OCI-LY7 (cell line): ENCODE data around the gene C5orf34. TPM values are rescaled to one million over a fixed set of nuclear protein-coding genes. Genes with fewer than 3 reads are reported as not detected.

Experiments
- BruUV-seq: library from RNA; stranded (reverse); fragments of 400-500 nt; replicated peaks from 2 replicates; lab custom pipeline; 2021; lab: Mats Ljungman, UMichigan
- CTCF ChIA-PET: fragments of 300-600 bp; sonication (Branson Sonifier 250); formaldehyde crosslinking; loops from one replicate; lab custom pipeline; 2022; ENCODE audit warnings: antibody characterized with exemption; ENCODE audit not compliant: unreplicated experiment; lab: Charles Lee
- POLR2A ChIA-PET: fragments of 300-600 bp; sonication (Branson Sonifier 250); formaldehyde crosslinking; loops from one replicate; lab custom pipeline; 2022; ENCODE audit warnings: antibody characterized with exemption; lab: Charles Lee
- DNase-seq: peaks from one replicate; pipeline ENCODE4 v3.0.0-alpha.2; 2015; ENCODE audit warnings: low spot score
- H2AFZ ChIP-seq: fragments of 200-600 bp; sonication (generic), shearing (Covaris generic); 2 replicates; pipeline ENCODE4 v1.6.1; 2014; ENCODE audit warnings: mild to moderate bottlenecking, antibody characterized with exemption, low read length, moderate library complexity
- H3K27ac ChIP-seq: fragments of 200-600 bp; sonication (generic); 2 replicates; pipeline ENCODE4 v1.5.1; 2014; ENCODE audit warnings: mixed run types, low read depth, mild to moderate bottlenecking, moderate library complexity, low read length, inconsistent platforms; ENCODE audit not compliant: poor library complexity, severe bottlenecking
- H3K36me3 ChIP-seq: fragments of 200-600 bp; sonication (generic); 2 replicates; pipeline ENCODE4 v1.6.1; 2014; ENCODE audit warnings: mild to moderate bottlenecking, antibody characterized with exemption, low read length, moderate library complexity, mixed read lengths; ENCODE audit not compliant: insufficient read depth
- H3K4me1 ChIP-seq: fragments of 200-600 bp; sonication (generic); 2 replicates; pipeline ENCODE4 v1.5.1; 2014; ENCODE audit warnings: mild to moderate bottlenecking, low read length; ENCODE audit not compliant: insufficient read depth, poor library complexity, severe bottlenecking
- H3K4me2 ChIP-seq: fragments of 200-600 bp; sonication (generic); 2 replicates; pipeline ENCODE4 v1.6.1; 2014; ENCODE audit warnings: mild to moderate bottlenecking, low read length
- H3K4me3 ChIP-seq: fragments of 200-600 bp; sonication (generic); 2 replicates; pipeline ENCODE4 v1.5.1; 2014; ENCODE audit warnings: mild to moderate bottlenecking, low read depth, low read length; ENCODE audit not compliant: poor library complexity, severe bottlenecking
- H3K79me2 ChIP-seq: fragments of 200-600 bp; sonication (generic); 2 replicates; pipeline ENCODE4 v1.6.1; 2016; ENCODE audit warnings: low read depth, mild to moderate bottlenecking, low read length, moderate library complexity, mixed read lengths; ENCODE audit not compliant: insufficient read depth
- H3K9me2 ChIP-seq: fragments of 200-600 bp; sonication (generic); 2 replicates; pipeline ENCODE4 v1.6.1; 2016; ENCODE audit warnings: mild to moderate bottlenecking, low read length, mixed read lengths; ENCODE audit not compliant: insufficient read depth
- H3K9me3 ChIP-seq: fragments of 200-600 bp; sonication (generic); 2 replicates; pipeline ENCODE4 v1.6.1; 2014; ENCODE audit warnings: mild to moderate bottlenecking, mixed run types, low read length, mixed read lengths
- H4K20me1 ChIP-seq: fragments of 200-600 bp; sonication (generic); 2 replicates; pipeline ENCODE4 v1.6.1; 2014; ENCODE audit warnings: mild to moderate bottlenecking, antibody characterized with exemption, low read length, moderate library complexity, mixed read lengths; ENCODE audit not compliant: insufficient read depth
- CTCF ChIP-seq: fragments of 200-600 bp; sonication (generic); conservative IDR thresholded peaks from 2 replicates; pipeline ENCODE4 v1.5.1; 2014; ENCODE audit warnings: mild to moderate bottlenecking, antibody characterized with exemption, low read length, moderate library complexity, mixed read lengths
- EZH2phosphoT487 ChIP-seq: fragments of 200-600 bp; sonication (generic); IDR thresholded peaks from 2 replicates; pipeline ENCODE4 v1.6.1; 2018; ENCODE audit warnings: low read depth, borderline replicate concordance, mild to moderate bottlenecking, mixed run types, antibody characterized with exemption, low read length, moderate library complexity, mixed read lengths
- intact Hi-C: fragments of 100-400 bp; cut with micrococcal nuclease; formaldehyde crosslinking; loops from one replicate; pipeline ENCODE4 v1.10.0; 2022; ENCODE audit not compliant: unreplicated experiment
- total RNA-seq, 2 experiments: library from RNA; depleted of rRNA in 1 of 2; stranded (reverse); fragments of >200 nt in 1 of 2; shearing (Covaris generic) in 1 of 2; gene quantifications; 2 replicates each; pipeline ENCODE4 v1.2.3, GENCODE V29; 2014 to 2022

C5orf34 gene
- total RNA-seq, 2 experiments from 2014 or later: 30.9 to 33.9 TPM

- no peak overlapping the region for H3K27ac ChIP-seq
- H3K4me3 ChIP-seq: no peak overlapping the region
- no peaks in the 10 kb centered on the region for H3K9me2 ChIP-seq
- no peaks in the 10 kb centered on the region for H3K9me3 ChIP-seq
- H3K4me2 ChIP-seq: no peak overlapping the region
- intact Hi-C loops: no loop called here
- CTCF ChIA-PET: no interaction called here
- TF ChIP-seq EZH2phosphoT487 (no peak), CTCF (no peak)
- peaks cover 6% of the 10 kb centered on the region for H3K4me1 ChIP-seq
- no TSS peak for BruUV-seq
- DNase-seq: no peak
- no peak overlapping the region for H2AFZ ChIP-seq
- POLR2A ChIA-PET: interaction anchor here (0.7 to 1.4 kb wide), 5 partner anchors 14 to 64 kb away, joined by 3 to 8 read pairs (median 3); partner anchors contain the start of genes C5orf34 and TMEM267
- peaks cover 7% of the 10 kb centered on the region; the same call in 1 of the 2 replicates for H4K20me1 ChIP-seq
- H3K79me2 ChIP-seq: peaks cover 38% of the 10 kb centered on the region; the same call in 1 of the 2 replicates
- H3K36me3 ChIP-seq: peaks cover 94% of the 10 kb centered on the region
These were observed 33.4 kb upstream of the C5orf34 start for GRCh38 chr5:43548358-43548757.

- Histone ChIP-seq H3K9me3 (no peaks in the 10 kb centered on the region), H3K4me3 (no peak overlapping the region), H3K4me2 (no peak overlapping the region), H3K27ac (no peak overlapping the region), H3K9me2 (no peaks in the 10 kb centered on the region), H3K36me3 (peaks cover 94% of the 10 kb centered on the region), H3K79me2 (peaks cover 29% of the 10 kb centered on the region; the same call in 1 of the 2 replicates), H2AFZ (no peak overlapping the region), H4K20me1 (peaks cover 7% of the 10 kb centered on the region; the same call in 1 of the 2 replicates), H3K4me1 (no peaks in the 10 kb centered on the region)
- ChIA-PET POLR2A (interaction anchor here (0.7 to 1.4 kb wide), 5 partner anchors 15 to 63 kb away, joined by 3 to 8 read pairs (median 3); partner anchors contain the start of genes C5orf34 and TMEM267), CTCF (no interaction called here)
- no peak for DNase-seq
- intact Hi-C loops: no loop called here
- TF ChIP-seq EZH2phosphoT487: no peak
- TF ChIP-seq CTCF: no peak
- no TSS peak for BruUV-seq
These were observed 32.6 kb upstream of the C5orf34 start for GRCh38 chr5:43547532-43547931.

- ChIA-PET POLR2A (interaction anchor here (3.0 to 6.6 kb wide), 2 partner anchors 11 to 60 kb away, joined by 9 to 57 read pairs; partner anchors contain the start of gene NNT), CTCF (no interaction called here)
- intact Hi-C loops: no loop called here
- Histone ChIP-seq H3K79me2 (peaks cover under 1% of the 10 kb centered on the region; the same call in 1 of the 2 replicates), H2AFZ (no peak overlapping the region), H3K4me3 (no peak overlapping the region), H4K20me1 (no peaks in the 10 kb centered on the region), H3K4me1 (no peaks in the 10 kb centered on the region), H3K9me3 (no peaks in the 10 kb centered on the region), H3K36me3 (peaks cover 95% of the 10 kb centered on the region), H3K27ac (no peak overlapping the region), H3K9me2 (no peaks in the 10 kb centered on the region), H3K4me2 (no peak overlapping the region)
- no TSS peak for BruUV-seq
- TF ChIP-seq EZH2phosphoT487 (no peak), CTCF (no peak)
- no peak for DNase-seq
These were observed 28.5 kb upstream of the C5orf34 start for GRCh38 chr5:43543434-43543833.
